GM21515 (cell line): Measurements from ENCODE around the gene MCOLN1.
"Not testable (repeated sequence)": the region's sequence is repeated elsewhere in the genome, so short reads cannot be mapped to it uniquely, and the experiment has no call there.

Experiments used
- ATAC-seq: cut with Tn5 transposase; IDR thresholded peaks from one replicate; pipeline ENCODE4 v1.9.1; 2021; ENCODE audit not compliant: unreplicated experiment

Gene MCOLN1

DNA sequence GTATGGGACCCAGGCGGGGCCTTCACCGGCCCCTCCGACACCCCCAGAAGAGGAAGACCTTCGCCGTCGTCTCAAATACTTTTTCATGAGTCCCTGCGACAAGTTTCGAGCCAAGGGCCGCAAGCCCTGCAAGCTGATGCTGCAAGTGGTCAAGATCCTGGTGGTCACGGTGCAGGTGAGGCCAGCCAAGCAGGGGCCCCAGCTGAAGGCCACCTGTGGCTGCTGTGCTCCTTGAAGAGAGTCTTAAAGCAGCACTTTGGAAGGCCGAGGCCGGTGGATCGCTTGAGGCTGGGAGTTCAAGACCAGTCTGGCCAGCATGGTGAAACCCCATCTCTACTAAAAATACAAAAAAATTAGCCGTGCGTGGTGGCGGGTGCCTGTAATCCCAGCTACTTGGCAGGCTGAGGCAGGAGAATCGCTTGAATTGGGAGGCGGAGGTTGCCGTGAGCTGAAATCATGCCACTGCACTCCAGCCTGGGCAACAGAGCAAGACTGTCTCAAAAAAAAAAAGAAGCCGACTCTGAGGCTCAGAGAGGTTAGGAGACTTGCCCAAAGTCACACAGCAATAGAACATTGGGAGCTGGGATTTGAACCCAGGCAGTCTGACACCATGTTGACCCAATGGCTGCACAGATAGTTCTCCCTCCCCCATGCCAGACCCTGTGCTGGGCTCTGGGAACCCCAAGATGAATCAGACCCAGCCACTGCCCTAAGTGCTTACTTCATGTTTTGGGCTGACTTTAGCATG, 2.7 kb downstream of the MCOLN1 start:
- no peak for ATAC-seq

GRCh38 chr19:7526059-7526929, 3.9 kb downstream of the MCOLN1 start:
- no peak for ATAC-seq

GRCh38 chr19:7527516-7528191, 5.2 kb downstream of the MCOLN1 start:
- ATAC-seq: no peak

DNA sequence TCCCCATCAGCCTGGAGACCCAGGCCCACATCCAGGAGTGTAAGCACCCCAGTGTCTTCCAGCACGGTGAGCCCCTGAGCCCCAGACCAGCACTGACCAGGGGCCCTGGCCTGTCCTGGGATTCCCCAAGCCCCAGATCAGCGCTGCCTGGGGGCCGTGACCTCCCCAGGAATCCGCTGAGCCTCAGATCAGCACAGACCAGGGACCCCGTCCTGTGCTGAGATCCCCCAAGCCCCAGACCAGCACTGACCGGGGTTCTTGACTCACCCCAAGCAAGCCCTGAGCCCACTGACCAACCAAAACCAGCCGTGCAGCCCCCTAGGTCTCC, 5.7 kb downstream of the MCOLN1 start:
- no peak for ATAC-seq

DNA sequence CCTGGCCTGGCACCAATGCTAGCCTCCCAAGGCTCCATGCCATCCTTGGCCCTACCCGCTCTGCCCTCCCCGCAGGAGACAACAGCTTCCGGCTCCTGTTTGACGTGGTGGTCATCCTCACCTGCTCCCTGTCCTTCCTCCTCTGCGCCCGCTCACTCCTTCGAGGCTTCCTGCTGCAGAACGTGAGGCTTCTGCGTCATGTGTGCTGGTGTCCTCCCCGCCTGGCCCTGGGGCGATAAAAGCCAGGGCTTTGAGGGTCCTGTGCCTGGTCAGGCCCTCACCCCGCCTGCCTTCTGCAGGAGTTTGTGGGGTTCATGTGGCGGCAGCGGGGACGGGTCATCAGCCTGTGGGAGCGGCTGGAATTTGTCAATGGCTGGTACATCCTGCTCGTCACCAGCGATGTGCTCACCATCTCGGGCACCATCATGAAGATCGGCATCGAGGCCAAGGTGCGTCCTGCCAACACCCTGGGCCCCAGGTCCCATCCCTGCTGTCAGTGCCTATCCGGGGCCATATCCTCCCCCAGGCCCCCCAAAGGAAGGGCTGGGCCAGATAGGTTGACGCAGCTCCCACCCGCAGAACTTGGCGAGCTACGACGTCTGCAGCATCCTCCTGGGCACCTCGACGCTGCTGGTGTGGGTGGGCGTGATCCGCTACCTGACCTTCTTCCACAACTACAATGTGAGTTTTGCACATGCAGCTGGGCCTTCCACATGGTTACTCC, 6.3 kb downstream of the MCOLN1 start:
- no peak for ATAC-seq

DNA sequence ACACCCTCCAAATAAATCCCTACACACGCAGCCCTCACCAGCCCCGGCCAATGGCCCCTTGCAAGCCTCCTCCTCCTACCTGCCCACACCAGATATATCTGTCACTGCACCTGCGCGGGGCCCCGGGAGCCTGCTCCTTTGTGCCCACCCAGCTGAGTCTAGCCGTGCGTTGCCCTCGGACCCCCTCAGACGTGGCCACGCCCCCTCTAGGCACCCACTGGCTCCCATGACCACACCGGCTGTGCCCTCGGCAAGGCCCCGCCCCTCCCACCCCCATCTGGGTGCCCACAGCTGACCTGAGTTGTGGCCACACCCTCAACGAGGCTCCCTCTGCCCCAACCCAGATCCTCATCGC, 6.8 kb downstream of the MCOLN1 start:
- ATAC-seq: no peak

- no peak for ATAC-seq
Measured at GRCh38 chr19:7529610-7530490, 7.4 kb downstream of the MCOLN1 start.

GRCh38 chr19:7533281-7533885, 11.0 kb downstream of the MCOLN1 start:
- ATAC-seq: no peak

DNA sequence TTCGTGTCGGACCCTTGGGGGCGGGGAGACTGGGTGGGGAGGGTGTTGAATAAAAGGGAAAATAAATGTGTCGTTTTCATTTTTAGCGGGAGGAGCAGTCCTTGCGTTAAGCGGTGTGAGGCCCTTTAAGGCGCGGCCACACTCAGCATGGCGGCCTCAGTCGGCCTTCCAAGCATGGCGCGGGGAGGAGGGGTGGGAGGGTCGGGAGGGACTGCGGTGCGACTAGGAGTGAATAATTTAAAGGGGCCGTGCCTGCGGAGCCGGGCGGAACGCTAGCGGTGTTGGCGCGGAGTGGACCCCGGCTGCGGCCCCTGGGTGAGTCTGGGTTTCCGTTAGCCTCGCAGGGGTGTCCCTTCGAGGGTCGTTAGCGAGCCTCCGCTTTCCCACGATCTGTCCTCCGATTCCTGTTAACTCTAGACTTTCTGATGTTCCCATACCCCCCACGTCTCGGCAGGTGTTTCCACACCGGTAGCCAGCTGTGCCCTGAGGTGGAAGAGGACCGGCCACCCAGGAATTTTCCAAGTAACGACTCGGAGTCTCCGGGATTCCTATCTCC, 11.6 kb downstream of the MCOLN1 start:
- no peak for ATAC-seq

DNA sequence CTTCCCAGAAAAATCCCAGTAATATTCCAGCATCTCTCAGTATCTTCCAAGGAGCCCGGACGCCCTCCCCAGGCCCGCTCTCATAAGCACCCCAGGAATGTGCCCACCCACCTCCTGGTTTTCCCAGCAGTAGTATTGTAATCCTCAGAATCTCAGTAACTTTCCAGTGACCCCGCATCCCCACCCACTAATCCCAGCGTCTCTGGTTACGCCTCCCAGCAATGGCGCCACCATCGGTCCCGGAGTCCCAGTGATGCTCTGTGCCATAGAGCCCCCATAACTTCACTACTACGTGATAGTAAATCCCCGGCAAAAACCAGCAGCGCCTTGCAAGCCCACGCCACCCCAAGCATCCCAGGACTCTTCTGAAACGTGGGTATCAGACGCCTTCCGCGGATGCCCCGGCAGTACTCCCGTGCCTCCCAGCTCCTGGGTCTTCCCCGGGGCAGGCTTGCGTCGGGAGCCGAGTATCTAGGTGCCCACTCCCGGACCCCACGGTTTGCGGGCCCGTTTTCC, 12.2 kb downstream of the MCOLN1 start:
- ATAC-seq: no peak

DNA sequence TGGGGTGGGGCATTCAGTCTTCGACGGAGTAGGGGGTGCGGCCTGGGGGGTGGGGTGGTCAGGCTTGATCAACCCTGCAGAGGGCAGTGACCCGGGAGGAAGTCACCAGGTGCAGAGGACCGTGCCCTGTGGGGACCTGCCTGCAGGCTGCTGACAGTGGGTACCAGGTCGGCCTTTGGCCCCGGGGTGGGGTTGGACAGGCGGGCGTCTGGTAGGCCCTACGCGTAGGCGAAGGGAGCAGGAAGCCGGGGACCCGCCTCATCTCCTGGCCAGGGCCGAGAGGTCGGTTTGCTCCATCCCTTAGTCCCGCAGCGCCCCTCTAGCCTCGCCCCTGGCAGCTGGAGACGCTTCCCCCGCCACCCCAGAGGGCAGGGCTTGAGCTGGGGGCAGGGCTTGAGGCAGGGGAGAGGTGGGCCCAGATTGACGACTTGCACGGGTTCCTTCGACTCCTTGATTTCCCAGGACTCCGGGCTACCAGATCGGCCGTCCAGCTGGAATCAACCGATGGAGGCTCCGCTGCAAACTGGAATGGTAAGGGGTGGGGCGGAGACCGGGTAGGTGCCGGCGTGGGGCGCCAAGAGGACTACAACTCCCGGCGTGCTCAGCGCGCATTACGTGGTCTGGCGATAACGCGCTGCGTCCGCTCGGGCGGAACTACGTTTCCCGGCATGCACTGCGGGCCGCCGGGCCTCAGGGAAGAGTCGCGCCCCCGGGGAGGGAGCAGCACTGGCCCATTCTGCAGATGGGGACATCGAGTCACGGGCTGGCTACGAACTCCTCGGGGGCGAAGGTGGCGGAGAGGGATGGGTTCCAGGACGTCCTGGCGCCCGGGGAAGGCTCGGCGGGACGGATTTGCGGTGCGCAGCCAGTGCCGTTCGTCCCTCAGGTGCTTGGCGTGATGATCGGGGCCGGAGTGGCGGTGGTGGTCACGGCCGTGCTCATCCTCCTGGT, 12.9 kb downstream of the MCOLN1 start, which contains the start of gene PNPLA6:
PNPLA6 (plus strand) TSS at position 671 of the 951 bp plus-strand sequence; CDS start at position 743, 72 bp downstream.
- ATAC-seq: peak; percentile 59

GRCh38 chr19:7535998-7536695, 13.7 kb downstream of the MCOLN1 start:
- peak; percentile 3 for ATAC-seq

- not testable (repeated sequence) for ATAC-seq
Measured at GRCh38 chr19:7538990-7539389, 16.6 kb downstream of the MCOLN1 start.

- ATAC-seq: no peak
Measured at GRCh38 chr19:7539827-7540425, 17.5 kb downstream of the MCOLN1 start.

- ATAC-seq: no peak
Measured at GRCh38 chr19:7540761-7541474, 18.5 kb downstream of the MCOLN1 start.

GRCh38 chr19:7541475-7541824, 19.0 kb downstream of the MCOLN1 start:
- no peak for ATAC-seq
